Muscle layer of duodenum (tissue), 2 donors: ENCODE measurements around the gene NKX1-1.
"Not testable (repeated sequence)": the region's sequence is repeated elsewhere in the genome, so short reads cannot be mapped to it uniquely, and the experiment has no call there.

Experiments
- H3K27ac ChIP-seq: one replicate; pipeline ENCODE4 v1.7.0; 2013; ENCODE audit warnings: mild to moderate bottlenecking, low read length
- H3K27me3 ChIP-seq: one replicate; pipeline ENCODE4 v1.7.0; 2013; ENCODE audit warnings: low read depth, mild to moderate bottlenecking, control low read depth, low read length
- H3K36me3 ChIP-seq, 2 donors: one replicate each; pipeline ENCODE4 v1.7.0; 2013; ENCODE audit warnings: low read length in 2 of 2, control low read depth in 1 of 2, mild to moderate bottlenecking in 1 of 2; ENCODE audit not compliant: insufficient read depth in 2 of 2, control insufficient read depth in 1 of 2
- H3K4me1 ChIP-seq, 2 donors: one replicate each; pipeline ENCODE4 v1.7.0; 2013; ENCODE audit warnings: low read length in 2 of 2, mild to moderate bottlenecking in 2 of 2, control low read depth in 1 of 2, moderate library complexity in 1 of 2; ENCODE audit not compliant: insufficient read depth in 2 of 2, control insufficient read depth in 1 of 2
- H3K4me3 ChIP-seq, 2 donors: one replicate each; pipeline ENCODE4 v1.7.0; 2013; ENCODE audit warnings: low read length in 2 of 2, low read depth in 1 of 2, mild to moderate bottlenecking in 1 of 2
- H3K9me3 ChIP-seq, 2 donors: one replicate each; pipeline ENCODE4 v1.7.0; 2013; ENCODE audit warnings: low read length in 2 of 2, control low read depth in 1 of 2, mild to moderate bottlenecking in 1 of 2; ENCODE audit not compliant: control insufficient read depth in 1 of 2
- donor health status: healthy.

The NKX1-1 gene

DNA sequence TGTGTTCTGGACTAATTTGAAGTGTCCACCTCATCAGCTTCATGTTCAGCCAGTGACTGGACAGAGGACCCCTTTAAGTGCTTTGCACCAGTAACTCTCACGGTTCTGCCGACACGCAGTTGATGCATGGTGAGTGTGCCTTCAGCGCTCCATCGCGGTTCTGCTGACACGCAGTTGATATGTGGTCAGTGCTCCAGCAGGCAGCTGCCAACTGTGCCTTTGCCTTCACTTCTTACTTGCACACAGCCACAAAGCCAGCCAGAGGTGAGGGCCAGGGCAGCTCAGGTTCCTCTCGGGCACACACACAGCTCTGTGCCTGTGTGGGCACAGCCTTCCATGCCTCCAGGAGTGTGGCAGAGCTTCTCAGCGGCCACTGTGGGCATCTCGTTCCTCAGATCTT is 12.4 kb downstream of the NKX1-1 start:
- no peak overlapping the region for H3K27ac ChIP-seq
- peaks cover 3 to 14% of the 10 kb centered on the region in 2 donors for H3K9me3 ChIP-seq
- H3K4me3 ChIP-seq, result no peak overlapping the region
- no peaks in the 10 kb centered on the region for H3K4me1 ChIP-seq
- H3K36me3 ChIP-seq, result peaks cover 0 to 60% of the 10 kb centered on the region in 2 donors
- H3K27me3 ChIP-seq, result no peaks in the 10 kb centered on the region

DNA sequence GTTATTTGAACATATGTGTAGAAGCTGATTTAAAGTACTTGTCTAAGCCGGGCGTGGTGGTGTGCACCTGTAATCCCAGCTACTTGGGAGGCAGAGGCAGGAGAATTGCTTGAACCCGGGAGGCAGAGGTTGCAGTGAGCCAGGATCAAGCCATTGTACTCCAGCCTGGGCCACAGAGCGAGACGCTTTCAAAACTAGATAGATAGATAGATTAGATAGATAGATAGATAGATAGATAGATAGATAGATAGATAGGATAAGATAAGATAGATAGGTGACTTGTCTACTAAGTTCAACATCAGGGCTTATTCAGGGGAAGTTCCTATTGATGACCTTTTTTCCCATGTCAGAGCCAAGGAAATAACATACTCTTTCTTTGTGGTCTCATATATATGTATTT is 12.9 kb downstream of the NKX1-1 start:
- not testable (repeated sequence) for H3K4me3 ChIP-seq, H3K4me1 ChIP-seq, H3K27me3 ChIP-seq, H3K27ac ChIP-seq
- peaks cover 0 to 65% of the 10 kb centered on the region in 2 donors for H3K36me3 ChIP-seq
- peaks cover 8 to 14% of the 10 kb centered on the region in 2 donors for H3K9me3 ChIP-seq

DNA sequence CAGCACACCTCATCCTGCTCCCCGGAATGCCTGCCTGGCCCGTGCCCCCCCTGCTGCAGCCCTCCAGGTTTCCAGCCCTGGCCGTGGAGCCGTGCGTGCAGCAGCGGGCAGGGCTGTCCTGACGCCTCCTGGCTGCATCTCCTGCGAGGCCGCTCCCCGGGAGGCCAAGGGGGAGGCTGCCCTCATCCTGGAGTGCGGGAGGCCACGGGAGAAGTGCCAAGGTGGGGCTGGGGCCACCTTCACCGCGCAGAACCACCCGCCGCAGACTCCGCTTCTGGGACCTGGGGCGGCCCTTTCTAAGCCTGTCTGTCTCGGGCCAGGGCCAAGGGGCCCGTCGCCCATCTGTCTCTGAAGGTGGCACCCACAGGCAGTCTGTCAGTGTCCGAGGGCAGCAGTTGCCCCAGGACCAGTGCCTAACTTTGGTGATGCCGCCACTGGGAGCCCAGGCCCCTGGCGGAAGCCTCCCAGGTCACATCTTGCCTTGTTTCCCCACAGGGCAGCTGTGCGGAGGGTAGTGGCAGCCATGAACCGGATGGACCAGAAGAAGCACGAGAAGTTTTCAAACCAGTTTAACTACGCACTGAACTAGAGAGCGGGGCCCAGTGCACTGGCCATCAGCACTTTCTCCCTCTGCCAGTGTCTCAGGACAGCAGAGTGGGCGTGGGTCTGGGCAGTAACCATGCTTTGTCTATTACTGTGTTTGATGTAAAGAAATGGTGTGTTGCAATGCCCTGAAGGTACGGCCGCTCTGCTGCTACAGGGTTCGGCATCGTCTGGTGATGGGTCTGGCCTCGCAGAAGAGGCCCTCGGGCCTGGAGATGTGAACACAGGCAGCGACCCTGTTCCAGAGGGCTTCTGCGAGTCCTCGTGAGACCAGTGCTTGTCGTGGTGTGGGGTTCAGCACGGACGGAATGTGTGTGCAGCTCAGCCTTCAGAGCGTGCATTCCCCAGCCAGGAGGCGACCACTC is 20.6 kb downstream of the NKX1-1 start:
- peaks cover 7% of the 10 kb centered on the region in 2 donors for H3K9me3 ChIP-seq
- no peaks in the 10 kb centered on the region for H3K4me1 ChIP-seq
- peaks cover 6 to 75% of the 10 kb centered on the region in 2 donors for H3K36me3 ChIP-seq

GRCh38 chr4:1384675-1385372 is 21.4 kb downstream of the NKX1-1 start:
- Histone ChIP-seq H3K4me3 (no peak overlapping the region), H3K4me1 (no peaks in the 10 kb centered on the region), H3K27ac (no peak overlapping the region), H3K27me3 (no peaks in the 10 kb centered on the region), H3K9me3 (peaks cover 7% of the 10 kb centered on the region in 2 donors), H3K36me3 (peaks cover 6 to 81% of the 10 kb centered on the region in 2 donors)

More for the DNA sequence above, 20.6 kb downstream of the NKX1-1 start:
- Histone ChIP-seq H3K27me3 (no peaks in the 10 kb centered on the region), H3K27ac (no peak overlapping the region), H3K4me3 (no peak overlapping the region)

DNA sequence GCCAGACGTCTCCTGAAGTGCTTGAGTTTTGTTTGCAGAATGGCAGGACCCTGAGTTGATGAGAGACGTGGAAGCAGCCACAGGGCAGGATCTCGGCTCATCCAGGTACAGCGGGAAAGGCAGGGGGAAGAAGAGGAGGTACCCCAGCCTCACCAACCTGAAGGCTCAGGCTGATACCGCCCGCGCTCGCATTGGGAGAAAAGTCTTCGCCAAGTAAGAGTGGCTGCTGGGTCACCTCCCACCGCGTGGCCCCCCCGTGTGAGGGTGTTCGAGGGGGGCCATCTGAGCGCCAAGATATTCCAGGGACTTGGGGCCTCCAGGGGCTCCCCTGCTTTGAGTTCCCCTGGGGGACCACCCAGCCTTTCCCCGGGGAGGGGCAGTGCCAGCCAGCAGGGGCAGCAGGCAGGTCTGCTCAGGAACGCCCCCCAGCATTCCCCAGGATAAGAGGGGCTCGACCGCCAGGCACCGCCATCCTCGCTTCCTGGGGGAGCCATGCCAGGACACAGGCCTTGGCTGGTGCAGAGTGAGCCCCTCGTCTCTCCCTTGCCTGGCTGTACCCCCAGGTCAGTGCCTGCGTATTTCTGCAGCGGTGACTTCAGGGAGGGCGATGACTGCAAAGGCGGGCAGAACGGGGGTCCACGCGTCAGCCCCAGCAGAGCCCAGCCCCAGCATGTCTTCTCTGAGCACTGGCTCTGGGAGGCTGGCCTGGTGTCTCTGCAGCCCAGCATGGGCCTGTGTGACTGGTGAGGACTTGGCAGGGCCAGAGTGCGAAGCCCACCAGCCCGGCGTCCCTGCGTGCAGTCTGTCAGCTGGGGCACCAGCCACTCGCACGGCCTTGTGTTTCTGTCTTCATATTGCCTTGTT is 22.3 kb downstream of the NKX1-1 start:
- Histone ChIP-seq H3K27ac (no peak overlapping the region), H3K9me3 (peaks cover 7% of the 10 kb centered on the region in 2 donors), H3K27me3 (no peaks in the 10 kb centered on the region), H3K4me3 (no peak overlapping the region), H3K36me3 (peaks cover 6 to 74% of the 10 kb centered on the region in 2 donors), H3K4me1 (no peaks in the 10 kb centered on the region)

GRCh38 chr4:1382776-1383727 is 23.2 kb downstream of the NKX1-1 start:
- H3K36me3 ChIP-seq, result peaks cover 6 to 65% of the 10 kb centered on the region in 2 donors
- no peak overlapping the region for H3K4me3 ChIP-seq
- no peak overlapping the region for H3K27ac ChIP-seq
- no peaks in the 10 kb centered on the region for H3K4me1 ChIP-seq
- no peaks in the 10 kb centered on the region for H3K27me3 ChIP-seq
- H3K9me3 ChIP-seq, result no peaks in the 10 kb centered on the region

- Histone ChIP-seq H3K9me3 (no peaks in the 10 kb centered on the region), H3K36me3 (peaks cover 6 to 64% of the 10 kb centered on the region in 2 donors), H3K27ac (no peak overlapping the region), H3K27me3 (no peaks in the 10 kb centered on the region), H3K4me3 (no peak overlapping the region), H3K4me1 (no peaks in the 10 kb centered on the region)
Observed at GRCh38 chr4:1381944-1382541, 24.2 kb downstream of the NKX1-1 start.

DNA sequence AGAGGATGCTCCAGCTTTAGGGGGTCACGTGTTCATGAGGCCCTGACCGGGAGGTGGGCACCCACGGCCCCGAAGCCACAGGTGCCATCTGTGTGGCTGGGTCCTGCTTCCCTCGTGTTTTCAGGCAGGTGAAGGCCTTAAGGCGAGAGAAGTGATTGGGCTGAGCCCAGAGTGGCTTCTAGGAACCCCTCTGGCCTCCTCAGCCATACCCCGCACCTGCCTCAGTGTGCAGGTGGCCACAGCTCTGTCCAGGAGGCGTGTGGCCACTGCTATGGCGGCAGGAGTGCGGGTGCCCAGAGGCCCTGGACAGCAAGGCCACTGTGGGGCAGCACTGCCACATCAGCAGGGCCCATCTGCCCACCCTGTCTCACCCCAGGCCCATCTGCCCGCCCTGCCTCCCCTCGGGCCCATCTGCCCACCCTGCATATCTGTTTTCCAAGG is 25.0 kb downstream of the NKX1-1 start:
- no peaks in the 10 kb centered on the region for H3K9me3 ChIP-seq
- no peaks in the 10 kb centered on the region for H3K4me1 ChIP-seq
- H3K4me3 ChIP-seq, result no peak overlapping the region
- no peaks in the 10 kb centered on the region for H3K27me3 ChIP-seq
- no peak overlapping the region for H3K27ac ChIP-seq
- H3K36me3 ChIP-seq, result peaks cover 3 to 64% of the 10 kb centered on the region in 2 donors

GRCh38 chr4:1380368-1381151 is 25.7 kb downstream of the NKX1-1 start:
- Histone ChIP-seq H3K36me3 (peaks cover 0 to 64% of the 10 kb centered on the region in 2 donors), H3K27ac (no peak overlapping the region), H3K9me3 (no peaks in the 10 kb centered on the region)

More at GRCh38 chr4:1380368-1381151, 25.7 kb downstream of the NKX1-1 start:
- Histone ChIP-seq H3K4me3 (no peak overlapping the region), H3K27me3 (no peaks in the 10 kb centered on the region), H3K4me1 (no peaks in the 10 kb centered on the region)
